ENCODE results near the gene CERT1.

CERT1 gene

DNA sequence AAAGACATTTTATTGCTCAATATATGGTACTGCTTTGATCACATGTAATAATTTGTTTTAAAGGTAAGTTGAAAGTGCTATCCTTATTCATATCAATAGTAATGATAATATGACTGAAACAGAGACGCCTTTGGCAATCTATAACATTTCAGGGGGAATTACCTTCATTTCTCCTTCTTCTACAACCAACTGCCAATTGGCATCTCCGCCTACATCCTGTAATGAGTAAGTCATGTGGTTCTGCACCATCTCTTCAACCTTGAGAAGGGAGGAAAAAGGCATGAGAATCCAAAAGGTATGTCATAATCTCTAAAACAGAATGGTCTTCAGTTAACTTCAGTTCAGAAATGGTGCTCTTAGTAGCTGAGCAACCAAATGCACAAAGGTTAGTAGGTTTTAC, 122.0 kb downstream of the CERT1 start:
- no peak for DNase-seq (ENCODE audit: low spot score)

DNA sequence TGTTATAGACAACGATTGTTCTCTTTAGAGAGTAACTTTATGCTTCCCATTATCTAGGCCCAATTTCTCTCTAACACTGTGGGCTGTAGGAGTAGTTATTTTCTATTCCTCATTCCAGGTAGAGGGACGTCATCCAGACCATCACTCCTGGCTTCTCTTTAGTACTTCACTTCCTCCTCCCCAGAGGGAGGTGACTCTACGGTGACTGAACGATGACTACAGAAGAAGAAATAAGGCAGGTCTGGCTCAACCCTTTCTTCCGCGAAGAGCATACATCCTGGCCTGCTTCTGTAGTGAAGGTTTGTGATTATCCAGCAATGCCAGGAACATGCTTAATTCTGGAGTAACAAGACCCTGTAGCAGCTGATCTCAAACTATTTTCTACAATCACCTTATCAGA, 123.6 kb downstream of the CERT1 start:
- no peak for DNase-seq (ENCODE audit: low spot score)

DNA sequence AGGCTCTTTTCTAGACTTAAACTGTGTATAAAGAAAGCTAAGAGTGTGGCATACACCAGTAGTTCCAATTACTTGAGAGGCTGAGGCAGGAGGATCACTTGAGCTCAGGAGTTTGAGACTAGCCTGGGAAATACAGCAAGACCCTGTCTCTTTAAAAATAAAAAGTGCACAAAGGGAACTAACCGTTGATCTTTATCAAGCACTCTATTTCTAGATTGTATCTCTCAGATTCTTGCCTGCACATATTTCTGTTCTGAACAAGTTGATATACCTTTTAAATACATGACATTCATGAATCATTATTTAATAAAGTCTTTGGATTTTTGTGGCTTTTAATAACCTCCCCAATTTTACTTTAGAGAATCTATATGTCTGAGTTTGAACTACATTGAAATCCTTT, 127.2 kb downstream of the CERT1 start:
- no peak for DNase-seq (ENCODE audit: low spot score)

DNA sequence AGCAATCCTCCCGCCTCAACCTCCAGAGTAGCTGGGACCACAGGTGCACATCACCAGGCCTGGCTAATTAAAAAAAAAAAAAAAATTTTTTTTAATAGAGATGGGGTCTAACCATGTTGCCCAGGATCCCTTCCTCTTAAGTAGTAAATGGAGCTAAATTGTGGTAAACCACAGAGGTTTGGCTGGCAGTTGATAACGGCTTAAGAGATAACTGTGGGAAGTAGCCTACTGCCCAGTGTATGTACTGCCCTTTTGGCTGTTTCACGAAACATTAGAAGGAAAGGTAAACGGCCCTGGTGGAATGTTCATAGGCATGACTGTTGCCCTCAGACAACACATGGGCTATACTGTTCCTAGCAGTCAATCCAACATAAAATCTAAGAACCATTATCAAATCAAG, 130.0 kb downstream of the CERT1 start:
- no peak for DNase-seq (ENCODE audit: low spot score)

DNA sequence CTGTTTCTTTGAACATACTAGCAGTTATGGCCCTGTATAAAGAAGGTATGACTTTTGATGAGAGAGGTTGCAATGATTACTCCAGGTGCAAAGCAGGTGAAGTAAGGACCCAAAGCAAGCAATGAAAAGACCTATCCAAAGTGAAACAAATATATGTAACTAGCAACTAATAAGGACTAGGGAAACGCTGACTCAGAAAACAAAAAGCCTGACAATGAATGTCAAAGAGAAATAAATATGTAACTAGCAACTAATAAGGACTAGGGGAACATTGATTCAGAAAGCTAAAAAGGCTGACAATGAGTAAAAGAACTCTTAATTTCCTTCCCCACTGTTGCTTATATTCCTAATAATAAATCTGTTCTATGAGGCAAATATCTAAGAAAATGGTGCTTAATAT, 131.3 kb downstream of the CERT1 start:
- DNase-seq (ENCODE audit: low spot score), result no peak

DNA sequence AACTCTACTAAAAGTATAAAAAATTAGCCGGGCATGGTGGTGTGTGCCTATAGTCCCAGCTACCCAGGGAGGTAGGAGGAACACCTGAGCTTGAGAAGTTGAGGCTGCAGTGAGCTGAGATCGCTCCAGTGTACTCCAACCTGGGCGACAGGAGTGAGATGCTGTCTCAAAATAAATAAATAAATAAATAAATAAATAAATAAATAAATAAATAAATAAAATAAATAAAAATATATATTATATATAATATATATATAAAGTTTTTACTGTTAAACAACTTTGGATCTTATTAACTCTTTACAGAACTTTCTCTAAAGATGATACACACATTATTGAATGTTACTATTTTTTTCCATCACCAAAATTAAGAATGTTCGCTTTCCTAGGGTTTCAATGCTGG, 136.0 kb downstream of the CERT1 start:
- DNase-seq (ENCODE audit: low spot score), result no peak

DNA sequence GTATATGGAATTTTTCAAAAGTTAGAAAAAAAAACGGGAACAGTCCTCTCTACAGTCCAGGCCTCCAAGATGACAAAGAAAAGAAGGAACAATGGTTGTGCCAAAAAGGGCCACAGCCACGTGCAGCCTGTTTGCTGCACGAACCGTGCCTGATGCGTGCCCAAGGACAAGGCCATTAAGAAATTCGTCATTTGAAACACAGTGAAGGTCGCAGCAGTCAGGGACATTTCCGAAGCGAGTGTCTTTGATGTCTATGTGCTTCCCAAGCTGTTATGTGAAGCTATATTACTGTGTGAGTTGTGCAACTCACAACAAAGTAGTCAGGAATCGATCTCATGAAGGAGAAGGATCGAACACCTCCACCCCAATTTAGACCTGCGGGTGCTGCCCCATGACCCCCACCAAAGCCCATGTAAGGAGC, 137.0 kb downstream of the CERT1 start:
- no peak for DNase-seq (ENCODE audit: low spot score)

DNA sequence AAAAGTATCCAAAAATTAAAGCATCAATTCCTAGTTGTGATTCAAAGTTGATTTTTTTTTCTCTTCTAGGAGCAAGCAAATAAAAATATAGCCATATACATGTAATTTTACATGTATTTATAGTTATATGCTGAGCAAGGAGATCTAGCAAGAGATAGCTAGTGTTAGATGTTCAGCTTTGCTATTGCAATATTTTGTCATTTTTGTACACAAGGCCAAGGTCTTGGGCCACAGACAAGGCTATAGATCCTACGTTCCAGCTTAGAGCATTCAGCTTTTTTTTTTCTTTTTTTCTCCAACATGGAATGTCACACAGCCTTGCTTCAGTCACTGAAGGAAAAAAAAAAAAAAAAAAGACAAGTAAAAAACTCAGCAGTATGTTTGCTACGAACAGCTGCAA, 137.6 kb downstream of the CERT1 start:
- DNase-seq (ENCODE audit: low spot score), result no peak

DNA sequence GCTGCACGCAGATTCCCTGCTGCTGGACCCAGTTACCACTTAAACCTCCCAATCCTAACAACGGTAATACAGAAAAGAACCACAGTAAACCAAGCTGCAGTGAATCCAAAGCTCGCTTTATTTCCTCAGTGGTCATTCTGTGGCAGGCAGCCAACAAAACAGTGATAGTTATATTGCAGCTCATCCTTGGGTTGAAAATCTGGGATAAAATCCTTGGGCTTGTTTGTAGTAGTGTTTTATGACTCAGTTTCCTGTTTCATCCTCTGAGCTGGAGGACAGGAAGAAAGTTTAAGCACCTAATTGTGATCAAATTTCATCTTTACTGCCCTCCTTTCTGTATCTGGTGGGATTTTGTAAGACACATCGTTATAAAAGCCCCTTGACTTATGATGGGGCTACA, 143.0 kb downstream of the CERT1 start:
- DNase-seq (ENCODE audit: low spot score), result no peak

DNA sequence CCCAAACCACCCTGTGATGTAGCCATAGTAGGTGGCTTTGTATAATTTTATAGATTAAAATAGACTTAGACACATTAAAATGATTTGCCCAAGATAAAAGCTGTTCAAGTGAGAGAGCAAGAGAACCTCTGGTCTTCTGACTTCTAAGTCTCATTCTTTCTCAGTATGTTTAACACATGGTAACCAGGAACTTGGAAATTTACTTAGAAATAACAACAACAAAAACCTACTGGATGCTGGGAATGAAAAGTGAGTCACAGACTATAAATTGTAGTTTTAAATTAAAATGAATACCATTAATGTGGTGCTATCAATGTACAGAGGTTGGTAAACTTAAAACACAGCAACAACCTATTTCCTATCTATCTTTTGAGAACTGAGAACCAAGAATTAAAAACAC, 144.0 kb downstream of the CERT1 start:
- DNase-seq (ENCODE audit: low spot score), result no peak

DNA sequence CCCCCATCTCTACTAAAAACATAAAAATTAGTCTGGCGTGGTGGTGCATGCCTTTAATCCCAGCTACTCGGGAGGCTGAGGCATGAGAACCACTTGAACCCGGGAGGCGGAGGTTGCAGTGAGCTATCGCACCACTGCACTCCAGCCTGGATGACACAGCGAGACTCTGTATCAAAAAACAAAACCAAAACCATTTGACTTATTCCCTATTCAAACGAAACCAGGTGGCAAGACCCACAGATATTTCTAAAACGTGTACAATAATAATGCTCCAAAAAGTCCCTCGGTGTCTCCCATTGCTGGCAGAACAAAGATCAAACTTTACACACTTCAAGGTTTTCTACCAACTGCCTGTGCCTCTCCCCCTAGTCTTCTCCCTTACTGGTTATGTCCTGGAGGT, 144.6 kb downstream of the CERT1 start:
- DNase-seq (ENCODE audit: low spot score), result no peak

DNA sequence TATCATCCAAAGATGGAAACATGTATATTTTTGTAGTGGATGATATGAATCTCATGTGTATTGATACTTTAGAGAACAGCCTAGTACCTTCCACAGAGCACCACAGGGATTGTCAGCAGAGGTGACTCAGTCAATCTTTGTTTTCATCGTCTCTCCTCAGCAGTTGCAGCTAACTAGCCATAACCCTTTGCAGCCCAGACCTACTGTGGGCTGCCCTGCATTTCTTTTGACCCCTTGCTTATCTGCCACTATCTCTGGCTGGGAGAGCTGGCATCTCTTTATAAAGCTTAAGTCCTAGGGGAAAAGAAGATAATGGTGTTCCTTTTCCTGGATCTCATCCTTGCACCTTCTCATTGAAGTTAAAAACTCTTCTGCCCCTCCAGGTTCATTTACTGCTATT, 145.7 kb downstream of the CERT1 start:
- DNase-seq (ENCODE audit: low spot score), result no peak

DNA sequence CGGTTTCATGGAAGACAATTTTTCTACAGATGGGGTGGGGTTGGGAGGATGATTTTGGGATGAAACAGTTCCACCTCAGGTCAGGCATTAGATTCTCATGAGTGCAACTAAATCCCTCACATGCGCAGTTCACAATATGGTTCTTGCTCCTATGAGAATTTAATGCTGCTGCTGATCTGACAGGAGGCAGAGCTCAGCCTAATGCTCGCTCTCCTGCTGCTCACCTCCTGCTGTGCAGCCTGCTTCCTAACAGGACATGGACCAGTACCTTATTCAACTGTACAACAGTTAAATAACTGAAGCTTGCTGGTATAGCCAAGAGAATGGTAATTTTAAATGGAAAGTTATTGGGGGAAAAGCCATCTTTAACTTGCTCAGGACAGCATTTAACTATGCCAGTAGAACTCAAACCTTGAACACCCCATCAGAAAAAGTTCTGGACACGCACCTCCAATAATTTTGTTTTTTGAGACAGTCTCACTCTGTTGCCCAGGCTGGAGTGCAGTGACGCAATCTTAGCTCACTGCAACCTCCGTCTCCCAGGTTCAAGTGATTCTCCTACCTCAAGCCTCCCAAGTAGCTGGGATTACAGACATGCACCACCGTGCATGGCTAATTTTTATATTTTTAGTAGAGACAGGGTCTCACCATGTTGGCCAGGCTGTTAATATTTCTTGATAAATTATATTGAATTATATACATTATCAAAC, 146.7 kb downstream of the CERT1 start:
- no peak for DNase-seq (ENCODE audit: low spot score)

DNA sequence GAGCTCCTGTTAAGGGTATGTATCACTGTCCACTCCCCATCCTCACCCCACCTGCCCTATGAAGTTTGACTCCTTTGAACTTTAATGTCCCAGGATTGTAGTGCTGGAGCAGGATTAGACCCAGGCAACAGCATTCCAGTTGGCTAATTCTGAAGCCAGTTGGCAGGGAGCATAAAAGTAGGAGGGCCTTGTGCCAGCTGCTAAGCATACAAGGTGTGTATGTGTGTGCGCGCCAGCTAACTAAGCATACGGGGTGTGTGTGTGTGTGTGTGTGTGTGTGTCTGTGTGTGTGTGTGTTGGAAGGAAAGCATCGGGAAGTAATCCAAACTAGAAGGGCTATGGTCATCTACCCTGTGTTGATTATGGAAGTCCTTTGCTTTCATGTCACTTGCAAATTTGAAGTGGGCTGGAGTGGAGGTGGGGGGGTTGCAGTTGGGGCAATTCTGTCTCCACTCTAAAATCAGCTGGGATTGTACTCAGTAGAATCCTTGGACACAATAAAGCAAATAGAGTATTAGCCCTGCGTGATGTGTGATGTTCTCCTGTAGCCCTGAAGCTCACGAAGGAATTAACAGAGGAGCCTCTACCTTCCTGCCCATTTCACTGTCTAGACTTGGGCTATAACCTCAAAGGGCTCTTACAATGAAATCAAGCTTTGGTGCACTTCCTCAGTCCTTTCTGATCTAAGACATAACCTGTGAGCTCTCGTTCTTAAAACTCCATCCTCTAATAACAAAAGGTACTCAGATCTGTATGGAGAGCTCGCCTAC, 147.5 kb downstream of the CERT1 start:
- DNase-seq (ENCODE audit: low spot score), result peak; percentile 25

DNA sequence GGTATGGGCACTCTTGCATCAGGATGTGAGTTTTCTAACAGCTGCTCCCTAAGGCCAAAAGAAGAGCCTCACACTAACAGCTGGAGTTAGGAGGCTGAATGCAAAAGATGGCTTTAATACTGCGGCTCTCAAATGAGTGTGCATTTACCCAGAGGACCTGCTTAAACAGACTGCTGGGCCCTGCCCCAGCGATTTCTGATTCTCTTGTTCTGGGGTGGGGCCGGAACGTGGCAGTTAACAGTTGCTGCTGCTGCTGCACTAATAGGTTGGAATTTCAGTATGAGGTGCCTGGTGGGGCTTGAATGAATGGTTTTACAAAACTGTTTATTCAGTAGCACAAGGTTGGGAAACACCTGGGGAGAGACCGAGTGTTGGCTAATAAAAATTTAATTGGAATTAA, 148.3 kb downstream of the CERT1 start:
- DNase-seq (ENCODE audit: low spot score), result no peak

DNA sequence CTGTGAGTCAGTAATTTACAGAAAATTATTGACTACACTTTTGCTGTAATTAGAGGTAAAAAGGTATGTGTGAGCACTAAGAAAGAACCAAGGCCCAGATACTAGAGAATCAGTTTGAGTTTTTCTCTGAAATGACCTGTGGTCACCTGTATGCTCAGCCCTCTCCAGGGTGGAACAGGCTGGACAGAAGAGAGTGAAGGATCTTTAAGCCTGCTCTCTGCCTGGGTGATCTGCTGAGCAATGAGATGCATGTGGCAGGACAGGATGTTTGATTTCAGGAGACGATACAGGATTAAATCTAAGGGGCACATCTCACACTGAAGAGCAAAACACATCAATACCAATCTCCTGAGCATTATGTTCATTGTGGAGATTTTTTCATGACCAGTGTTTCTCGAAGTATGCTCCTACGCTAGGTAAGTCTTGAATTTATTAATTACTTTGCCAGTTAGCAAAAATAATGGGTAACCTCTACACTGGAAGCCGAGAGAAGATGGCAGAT, 148.9 kb downstream of the CERT1 start:
- DNase-seq (ENCODE audit: low spot score), result no peak

DNA sequence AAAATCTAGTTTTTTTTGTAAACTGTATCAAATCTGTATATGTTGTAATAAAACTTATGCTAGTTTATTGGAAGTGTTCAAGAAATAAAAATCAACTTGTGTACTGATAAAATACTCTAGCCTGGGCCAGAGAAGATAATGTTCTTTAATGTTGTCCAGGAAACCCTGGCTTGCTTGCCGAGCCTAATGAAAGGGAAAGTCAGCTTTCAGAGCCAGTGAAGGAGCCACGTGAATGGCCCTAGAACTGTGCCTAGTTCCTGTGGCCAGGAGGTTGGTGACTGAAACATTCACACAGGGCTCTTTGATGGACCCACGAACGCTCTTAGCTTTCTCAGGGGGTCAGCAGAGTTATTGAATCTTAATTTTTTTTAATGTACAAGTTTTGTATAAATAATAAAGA, 150.1 kb downstream of the CERT1 start:
- DNase-seq (ENCODE audit: low spot score), result no peak

DNA sequence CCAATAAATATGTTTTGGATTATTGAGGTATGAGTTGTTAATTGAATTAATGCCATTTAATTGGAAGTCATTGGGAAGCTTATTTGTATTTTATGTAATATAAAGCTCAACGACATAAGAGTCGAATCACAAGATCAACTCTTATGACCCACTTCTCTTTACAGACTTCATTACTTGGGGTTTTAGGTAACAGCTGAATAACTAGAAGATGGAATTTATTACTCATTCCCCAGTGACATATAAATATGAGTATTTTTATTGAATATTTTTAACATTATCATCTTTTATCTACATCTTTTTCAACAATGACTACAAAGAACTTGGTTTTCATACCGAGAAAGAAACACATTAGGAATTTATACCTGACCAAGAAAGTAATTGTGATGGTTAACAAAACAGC, 153.3 kb downstream of the CERT1 start:
- DNase-seq (ENCODE audit: low spot score), result no peak

DNA sequence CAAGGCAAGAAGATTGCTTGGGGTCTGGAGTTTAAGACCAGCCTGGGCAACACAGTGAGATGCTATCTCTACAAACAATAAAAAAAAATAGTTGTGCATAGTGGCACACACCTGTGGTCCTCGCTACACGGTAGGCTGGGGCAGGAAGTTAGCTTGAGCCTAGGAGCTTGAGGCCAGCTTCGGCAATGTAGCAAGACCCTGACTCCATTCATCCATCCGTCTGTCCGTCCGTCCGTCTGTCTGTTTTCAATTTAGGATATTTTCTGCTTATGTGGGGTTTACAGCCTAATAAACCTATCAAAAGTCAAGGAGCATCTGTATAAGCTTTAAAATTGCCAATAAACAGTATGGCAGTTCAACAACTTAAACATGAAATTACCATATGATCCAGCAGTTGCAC, 154.7 kb downstream of the CERT1 start:
- no peak for DNase-seq (ENCODE audit: low spot score)

DNA sequence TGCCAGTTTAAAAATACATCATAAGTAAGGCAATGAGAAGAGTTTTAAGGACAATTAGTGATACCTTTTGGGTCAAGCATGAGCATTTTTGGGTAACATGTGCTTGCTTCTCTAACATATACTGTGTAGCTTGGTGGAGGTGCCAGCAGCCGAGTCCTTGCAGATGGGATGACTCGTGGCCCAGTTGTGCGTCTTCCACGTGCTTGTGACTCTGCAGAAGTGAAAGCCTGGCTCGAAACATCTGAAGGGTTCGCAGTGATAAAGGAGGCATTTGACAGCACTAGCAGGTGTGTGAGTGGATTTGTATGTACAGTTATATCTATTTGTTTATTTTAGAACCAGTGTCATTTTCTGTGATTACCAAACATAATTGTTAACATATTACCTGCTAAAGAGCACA, 156.2 kb downstream of the CERT1 start:
- DNase-seq (ENCODE audit: low spot score), result no peak

DNA sequence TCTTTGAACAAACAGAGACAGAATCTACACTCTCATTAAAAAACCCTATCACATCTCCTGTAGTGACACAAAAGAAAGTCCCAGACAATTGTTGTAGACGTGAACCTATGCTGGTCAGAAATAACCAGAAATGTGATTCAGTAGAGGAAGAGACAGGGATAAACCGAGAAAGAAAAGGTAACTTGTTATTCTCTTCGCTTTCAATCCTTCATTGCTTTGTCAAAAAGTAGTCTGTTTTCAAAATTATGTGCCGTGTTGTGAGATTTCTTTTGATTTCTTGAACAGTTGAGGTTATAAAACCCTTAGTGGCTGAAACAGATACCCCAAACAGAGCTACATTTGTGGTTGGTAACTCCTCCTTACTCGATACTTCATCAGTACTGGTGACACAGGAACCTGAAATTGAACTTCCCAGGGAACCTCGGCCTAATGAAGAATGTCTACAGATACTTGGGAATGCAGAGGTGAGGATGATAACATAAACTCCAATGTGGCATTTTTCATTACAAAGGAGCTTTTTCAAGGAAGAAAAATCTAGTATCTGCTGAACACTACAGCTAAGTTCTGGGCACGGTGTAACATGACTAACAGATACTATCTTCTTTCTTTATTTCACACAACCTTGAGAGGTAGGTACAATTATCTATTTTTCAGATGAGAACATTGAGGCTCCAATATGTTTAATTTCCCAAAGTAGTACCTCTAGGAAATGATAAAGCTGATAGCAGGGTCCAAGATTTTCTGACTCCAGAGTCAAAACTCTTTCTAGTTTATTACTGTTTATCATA, 160.1 kb downstream of the CERT1 start:
- no peak for DNase-seq (ENCODE audit: low spot score)

DNA sequence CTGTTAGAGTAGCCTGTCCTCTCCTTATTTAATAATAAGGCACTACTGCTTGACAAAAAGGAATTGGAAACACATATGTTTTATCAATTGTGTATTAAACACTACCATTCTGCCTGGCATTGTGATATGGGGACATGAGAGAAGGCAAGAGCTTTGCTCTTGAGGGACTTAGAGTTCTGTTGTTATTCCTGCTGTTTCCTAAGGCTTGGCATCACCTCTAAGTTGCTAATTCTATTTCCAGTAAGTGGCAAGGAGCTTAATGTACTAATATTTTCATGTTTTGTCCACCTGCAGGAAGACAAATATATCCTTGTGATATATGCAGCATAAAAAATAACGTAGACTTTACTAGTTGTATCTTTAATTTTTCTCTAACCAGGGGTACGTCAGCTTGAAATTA, 161.8 kb downstream of the CERT1 start:
- DNase-seq (ENCODE audit: low spot score), result no peak

DNA sequence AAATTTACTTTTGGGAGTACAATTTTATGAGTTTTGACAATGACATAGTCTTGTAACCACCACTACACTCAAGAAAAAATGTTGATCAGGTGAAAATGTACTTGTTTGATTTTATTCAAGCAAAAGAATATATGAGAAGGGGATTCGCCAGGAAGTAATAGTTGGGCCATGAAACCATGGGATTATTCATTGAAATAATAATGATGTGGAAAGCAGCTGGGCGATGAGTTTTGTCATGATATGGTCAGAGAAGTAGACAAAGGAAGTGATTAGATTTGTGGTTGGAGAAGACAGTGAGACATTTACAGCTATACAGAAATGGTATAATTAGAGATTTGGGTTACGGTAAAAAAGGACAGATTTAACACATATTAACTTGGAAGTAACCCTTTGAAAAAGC, 163.2 kb downstream of the CERT1 start:
- no peak for DNase-seq (ENCODE audit: low spot score)
